ENCODE data around the gene BMP4. TPM values are rescaled to one million over a fixed set of nuclear protein-coding genes. Genes with fewer than 3 reads are reported as not detected.

BMP4 gene
- total and polyA plus RNA-seq, 4 donors = 2.0 to 4.2 (median 2.4) TPM

DNA sequence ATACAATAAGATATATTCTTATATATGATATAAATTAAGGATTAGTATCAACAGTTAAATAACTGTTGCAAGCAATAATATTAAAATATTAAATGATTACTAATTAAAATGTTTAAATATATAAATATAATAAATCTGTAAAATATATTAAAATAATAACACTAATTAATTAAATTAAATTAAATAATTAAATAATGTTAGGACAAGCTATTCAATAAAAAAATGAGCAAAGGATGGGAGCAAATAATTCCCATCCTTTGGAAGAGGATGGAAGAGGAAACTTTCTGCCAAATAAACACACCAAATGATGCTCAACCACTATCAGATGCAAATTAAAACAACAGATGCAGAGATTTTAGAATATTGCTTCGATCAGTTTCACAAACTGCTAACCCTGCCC, 39.4 kb upstream of the BMP4 start:
- TF ChIP-seq, protein P1, sequence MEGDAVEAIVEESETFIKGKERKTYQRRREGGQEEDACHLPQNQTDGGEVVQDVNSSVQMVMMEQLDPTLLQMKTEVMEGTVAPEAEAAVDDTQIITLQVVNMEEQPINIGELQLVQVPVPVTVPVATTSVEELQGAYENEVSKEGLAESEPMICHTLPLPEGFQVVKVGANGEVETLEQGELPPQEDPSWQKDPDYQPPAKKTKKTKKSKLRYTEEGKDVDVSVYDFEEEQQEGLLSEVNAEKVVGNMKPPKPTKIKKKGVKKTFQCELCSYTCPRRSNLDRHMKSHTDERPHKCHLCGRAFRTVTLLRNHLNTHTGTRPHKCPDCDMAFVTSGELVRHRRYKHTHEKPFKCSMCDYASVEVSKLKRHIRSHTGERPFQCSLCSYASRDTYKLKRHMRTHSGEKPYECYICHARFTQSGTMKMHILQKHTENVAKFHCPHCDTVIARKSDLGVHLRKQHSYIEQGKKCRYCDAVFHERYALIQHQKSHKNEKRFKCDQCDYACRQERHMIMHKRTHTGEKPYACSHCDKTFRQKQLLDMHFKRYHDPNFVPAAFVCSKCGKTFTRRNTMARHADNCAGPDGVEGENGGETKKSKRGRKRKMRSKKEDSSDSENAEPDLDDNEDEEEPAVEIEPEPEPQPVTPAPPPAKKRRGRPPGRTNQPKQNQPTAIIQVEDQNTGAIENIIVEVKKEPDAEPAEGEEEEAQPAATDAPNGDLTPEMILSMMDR (IDR thresholded peaks at IDR 0.05; ENCODE audit: low read depth, low read length, missing input control) = no peak
- TF ChIP-seq HNF4G (IDR thresholded peaks at IDR 0.05) (no peak), EGR1 (IDR thresholded peaks at IDR 0.05; ENCODE audit: low read depth in 2 of 2) (no peak)
- WGBS = 95% methylated on average over 1 of the region's 1 CpG
- H3K36me3 ChIP-seq (ENCODE audit: control insufficient read depth in 4 of 4, insufficient read depth in 3 of 4, low read depth in 1 of 4, low read length in 3 of 4) = no peaks in the 10 kb centered on the region
- H3K9ac ChIP-seq (ENCODE audit: low read depth in 1 of 2, low read length in 2 of 2) = no peak overlapping the region
- H3K27me3 ChIP-seq (ENCODE audit: control insufficient read depth in 4 of 4, insufficient read depth in 4 of 4, low read length in 3 of 4) = no peaks in the 10 kb centered on the region
- no peak overlapping the region for H3K27ac ChIP-seq (ENCODE audit: low read depth in 1 of 2, low read length in 2 of 2)
- H3K9me3 ChIP-seq (ENCODE audit: control insufficient read depth in 4 of 4, low read length in 3 of 4) = no peaks in the 10 kb centered on the region
- DNase-seq (ENCODE audit: low spot score) = no peak
- H3K4me1 ChIP-seq (ENCODE audit: control insufficient read depth in 4 of 4, insufficient read depth in 4 of 4, low read length in 3 of 4) = no peaks in the 10 kb centered on the region
- H3K4me3 ChIP-seq (ENCODE audit: low read depth in 1 of 3, low read length in 3 of 3) = no peak overlapping the region

DNA sequence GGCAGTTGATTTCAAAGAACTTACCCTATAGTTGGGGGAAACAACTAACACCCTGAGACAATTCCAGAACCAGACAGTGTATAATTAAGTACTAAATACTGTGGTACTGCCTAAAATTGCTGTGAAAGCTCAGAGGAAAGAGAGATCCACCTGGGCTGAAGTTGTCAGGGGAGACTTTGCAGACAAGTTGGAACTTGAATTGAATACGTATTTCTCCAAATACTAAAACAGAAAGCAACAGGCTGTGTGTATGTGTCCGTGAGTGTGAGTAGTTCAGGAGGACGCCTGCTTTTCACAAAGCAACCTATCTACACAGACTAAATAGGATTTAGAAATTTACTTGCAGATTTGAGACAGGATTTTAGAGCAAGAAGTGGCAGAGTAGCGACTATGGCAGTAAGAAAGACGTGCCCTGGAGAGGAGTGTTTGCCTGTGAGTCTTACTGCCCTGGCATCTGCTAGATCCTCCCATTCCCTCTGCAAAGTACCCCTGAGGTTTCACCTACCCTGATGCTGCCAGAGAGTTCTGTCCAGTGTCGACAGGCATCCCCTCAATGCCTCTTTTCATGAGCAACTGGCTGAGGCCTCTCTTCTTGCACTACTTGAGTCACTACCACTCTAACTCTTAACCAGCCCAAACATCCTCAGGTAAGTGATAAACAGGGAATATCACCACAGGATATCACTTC, 37.4 kb upstream of the BMP4 start:
- Histone ChIP-seq H3K9me3 (ENCODE audit: control insufficient read depth in 4 of 4, low read length in 3 of 4) (no peaks in the 10 kb centered on the region), H3K27ac (ENCODE audit: low read depth in 1 of 2, low read length in 2 of 2) (no peak overlapping the region), H3K4me1 (ENCODE audit: control insufficient read depth in 4 of 4, insufficient read depth in 4 of 4, low read length in 3 of 4) (no peaks in the 10 kb centered on the region), H3K9ac (ENCODE audit: low read depth in 1 of 2, low read length in 2 of 2) (no peak overlapping the region), H3K36me3 (ENCODE audit: control insufficient read depth in 4 of 4, insufficient read depth in 3 of 4, low read depth in 1 of 4, low read length in 3 of 4) (no peaks in the 10 kb centered on the region), H3K27me3 (ENCODE audit: control insufficient read depth in 4 of 4, insufficient read depth in 4 of 4, low read length in 3 of 4) (no peaks in the 10 kb centered on the region), H3K4me3 (ENCODE audit: low read depth in 1 of 3, low read length in 3 of 3) (no peak overlapping the region)
- no peak for TF ChIP-seq RAD21 (IDR thresholded peaks at IDR 0.05)
- no peak for TF ChIP-seq NR2F2 (IDR thresholded peaks at IDR 0.05)
- TF ChIP-seq, protein P1 (IDR thresholded peaks at IDR 0.05; ENCODE audit: low read depth, low read length, missing input control) = no peak
- no peak for TF ChIP-seq GABPA (IDR thresholded peaks at IDR 0.05 in 1 of 2, conservative IDR thresholded peaks at IDR 0.05 in 1 of 2)
- no peak for TF ChIP-seq FOXA2 (IDR thresholded peaks at IDR 0.05)
- TF ChIP-seq, protein P2, sequence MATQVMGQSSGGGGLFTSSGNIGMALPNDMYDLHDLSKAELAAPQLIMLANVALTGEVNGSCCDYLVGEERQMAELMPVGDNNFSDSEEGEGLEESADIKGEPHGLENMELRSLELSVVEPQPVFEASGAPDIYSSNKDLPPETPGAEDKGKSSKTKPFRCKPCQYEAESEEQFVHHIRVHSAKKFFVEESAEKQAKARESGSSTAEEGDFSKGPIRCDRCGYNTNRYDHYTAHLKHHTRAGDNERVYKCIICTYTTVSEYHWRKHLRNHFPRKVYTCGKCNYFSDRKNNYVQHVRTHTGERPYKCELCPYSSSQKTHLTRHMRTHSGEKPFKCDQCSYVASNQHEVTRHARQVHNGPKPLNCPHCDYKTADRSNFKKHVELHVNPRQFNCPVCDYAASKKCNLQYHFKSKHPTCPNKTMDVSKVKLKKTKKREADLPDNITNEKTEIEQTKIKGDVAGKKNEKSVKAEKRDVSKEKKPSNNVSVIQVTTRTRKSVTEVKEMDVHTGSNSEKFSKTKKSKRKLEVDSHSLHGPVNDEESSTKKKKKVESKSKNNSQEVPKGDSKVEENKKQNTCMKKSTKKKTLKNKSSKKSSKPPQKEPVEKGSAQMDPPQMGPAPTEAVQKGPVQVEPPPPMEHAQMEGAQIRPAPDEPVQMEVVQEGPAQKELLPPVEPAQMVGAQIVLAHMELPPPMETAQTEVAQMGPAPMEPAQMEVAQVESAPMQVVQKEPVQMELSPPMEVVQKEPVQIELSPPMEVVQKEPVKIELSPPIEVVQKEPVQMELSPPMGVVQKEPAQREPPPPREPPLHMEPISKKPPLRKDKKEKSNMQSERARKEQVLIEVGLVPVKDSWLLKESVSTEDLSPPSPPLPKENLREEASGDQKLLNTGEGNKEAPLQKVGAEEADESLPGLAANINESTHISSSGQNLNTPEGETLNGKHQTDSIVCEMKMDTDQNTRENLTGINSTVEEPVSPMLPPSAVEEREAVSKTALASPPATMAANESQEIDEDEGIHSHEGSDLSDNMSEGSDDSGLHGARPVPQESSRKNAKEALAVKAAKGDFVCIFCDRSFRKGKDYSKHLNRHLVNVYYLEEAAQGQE (IDR thresholded peaks at IDR 0.05) = no peak
- TF ChIP-seq FOXA1 (IDR thresholded peaks at IDR 0.05) = no peak
- no peak for TF ChIP-seq HNF4A (conservative IDR thresholded peaks at IDR 0.05)
- no peak for TF ChIP-seq SP1 (IDR thresholded peaks at IDR 0.05)
- TF ChIP-seq, protein P3, sequence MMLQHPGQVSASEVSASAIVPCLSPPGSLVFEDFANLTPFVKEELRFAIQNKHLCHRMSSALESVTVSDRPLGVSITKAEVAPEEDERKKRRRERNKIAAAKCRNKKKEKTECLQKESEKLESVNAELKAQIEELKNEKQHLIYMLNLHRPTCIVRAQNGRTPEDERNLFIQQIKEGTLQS (IDR thresholded peaks at IDR 0.05) = no peak
- TF ChIP-seq EGR1 (IDR thresholded peaks at IDR 0.05; ENCODE audit: low read depth in 2 of 2) = no peak
- TF ChIP-seq, protein P4, sequence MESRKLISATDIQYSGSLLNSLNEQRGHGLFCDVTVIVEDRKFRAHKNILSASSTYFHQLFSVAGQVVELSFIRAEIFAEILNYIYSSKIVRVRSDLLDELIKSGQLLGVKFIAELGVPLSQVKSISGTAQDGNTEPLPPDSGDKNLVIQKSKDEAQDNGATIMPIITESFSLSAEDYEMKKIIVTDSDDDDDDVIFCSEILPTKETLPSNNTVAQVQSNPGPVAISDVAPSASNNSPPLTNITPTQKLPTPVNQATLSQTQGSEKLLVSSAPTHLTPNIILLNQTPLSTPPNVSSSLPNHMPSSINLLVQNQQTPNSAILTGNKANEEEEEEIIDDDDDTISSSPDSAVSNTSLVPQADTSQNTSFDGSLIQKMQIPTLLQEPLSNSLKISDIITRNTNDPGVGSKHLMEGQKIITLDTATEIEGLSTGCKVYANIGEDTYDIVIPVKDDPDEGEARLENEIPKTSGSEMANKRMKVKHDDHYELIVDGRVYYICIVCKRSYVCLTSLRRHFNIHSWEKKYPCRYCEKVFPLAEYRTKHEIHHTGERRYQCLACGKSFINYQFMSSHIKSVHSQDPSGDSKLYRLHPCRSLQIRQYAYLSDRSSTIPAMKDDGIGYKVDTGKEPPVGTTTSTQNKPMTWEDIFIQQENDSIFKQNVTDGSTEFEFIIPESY (IDR thresholded peaks at IDR 0.05) = no peak
- no peak for TF ChIP-seq JUND (IDR thresholded peaks at IDR 0.05)
- TF ChIP-seq TAF1 (conservative IDR thresholded peaks at IDR 0.05) = no peak
- no peak for TF ChIP-seq YY1 (IDR thresholded peaks at IDR 0.05)
- TF ChIP-seq, protein P5, sequence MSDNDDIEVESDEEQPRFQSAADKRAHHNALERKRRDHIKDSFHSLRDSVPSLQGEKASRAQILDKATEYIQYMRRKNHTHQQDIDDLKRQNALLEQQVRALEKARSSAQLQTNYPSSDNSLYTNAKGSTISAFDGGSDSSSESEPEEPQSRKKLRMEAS (IDR thresholded peaks at IDR 0.05) = no peak
- TF ChIP-seq RXRA (IDR thresholded peaks at IDR 0.05) = no peak
- TF ChIP-seq HNF4G (IDR thresholded peaks at IDR 0.05) = no peak
- DNase-seq (ENCODE audit: low spot score) = no peak
- 86% methylated on average over 6 of the region's 6 CpGs for WGBS

Data from liver (tissue), 9 donors.